Activated CD4-positive, alpha-beta T cell treated with anti-CD3 and anti-CD28 coated beads for 1 hour (primary cell): Measurements from ENCODE around the gene ATPAF1.
"Not testable (repeated sequence)": the region's sequence is repeated elsewhere in the genome, so short reads cannot be mapped to it uniquely, and the experiment has no call there.

Source experiments
- DNase-seq: peaks from one replicate; pipeline ENCODE4 v3.0.0-alpha.2; 2020

ATPAF1 gene, protein sequence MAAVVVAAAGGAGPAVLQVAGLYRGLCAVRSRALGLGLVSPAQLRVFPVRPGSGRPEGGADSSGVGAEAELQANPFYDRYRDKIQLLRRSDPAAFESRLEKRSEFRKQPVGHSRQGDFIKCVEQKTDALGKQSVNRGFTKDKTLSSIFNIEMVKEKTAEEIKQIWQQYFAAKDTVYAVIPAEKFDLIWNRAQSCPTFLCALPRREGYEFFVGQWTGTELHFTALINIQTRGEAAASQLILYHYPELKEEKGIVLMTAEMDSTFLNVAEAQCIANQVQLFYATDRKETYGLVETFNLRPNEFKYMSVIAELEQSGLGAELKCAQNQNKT

DNA sequence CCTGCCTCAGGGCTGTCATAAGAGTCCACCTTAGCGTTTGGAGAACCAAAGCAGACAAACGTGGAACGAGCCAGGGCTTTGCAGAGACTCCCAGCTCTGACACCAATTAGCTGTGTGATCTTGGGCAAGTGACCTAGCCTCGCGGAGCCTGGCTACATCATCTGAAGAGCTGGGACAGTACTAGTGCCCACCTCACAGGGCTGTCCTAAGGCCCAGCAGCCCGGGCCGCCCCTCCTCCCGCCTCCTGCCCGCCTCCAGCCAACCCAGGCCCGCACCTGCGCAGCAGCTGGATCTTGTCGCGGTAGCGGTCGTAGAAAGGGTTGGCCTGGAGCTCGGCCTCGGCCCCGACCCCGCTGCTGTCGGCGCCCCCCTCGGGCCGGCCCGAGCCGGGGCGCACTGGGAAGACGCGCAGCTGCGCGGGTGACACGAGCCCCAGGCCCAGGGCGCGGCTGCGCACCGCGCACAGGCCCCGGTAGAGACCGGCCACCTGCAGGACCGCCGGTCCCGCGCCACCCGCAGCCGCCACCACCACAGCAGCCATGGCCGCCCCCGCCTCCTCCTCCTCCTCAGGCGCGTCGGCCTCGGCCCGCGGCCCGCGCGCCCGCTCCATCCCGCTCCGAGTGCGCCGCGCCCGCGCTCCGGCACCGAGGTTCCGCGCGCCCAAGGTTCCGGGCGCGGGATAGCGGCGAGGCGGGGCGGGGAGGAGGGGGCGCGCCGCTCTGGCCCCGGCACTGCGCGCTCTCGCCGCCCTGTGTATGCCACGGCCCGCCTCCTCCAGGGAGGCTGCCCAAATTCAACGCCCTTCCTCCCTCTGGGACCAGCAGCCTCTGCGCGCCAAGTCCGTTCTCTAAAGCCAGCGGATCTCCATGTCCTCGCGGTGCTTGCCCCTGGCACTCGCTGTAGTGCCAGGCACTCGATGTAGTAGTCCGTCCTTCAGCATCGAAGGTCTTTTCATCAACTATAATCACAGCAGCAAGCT is at the start of gene ATPAF1:
Gene ATPAF1 (minus strand): TSS at position 583 of the 979 bp plus-strand sequence. CDS start 42 bp downstream, at position 541.
- DNase-seq: peak; percentile 32

DNA sequence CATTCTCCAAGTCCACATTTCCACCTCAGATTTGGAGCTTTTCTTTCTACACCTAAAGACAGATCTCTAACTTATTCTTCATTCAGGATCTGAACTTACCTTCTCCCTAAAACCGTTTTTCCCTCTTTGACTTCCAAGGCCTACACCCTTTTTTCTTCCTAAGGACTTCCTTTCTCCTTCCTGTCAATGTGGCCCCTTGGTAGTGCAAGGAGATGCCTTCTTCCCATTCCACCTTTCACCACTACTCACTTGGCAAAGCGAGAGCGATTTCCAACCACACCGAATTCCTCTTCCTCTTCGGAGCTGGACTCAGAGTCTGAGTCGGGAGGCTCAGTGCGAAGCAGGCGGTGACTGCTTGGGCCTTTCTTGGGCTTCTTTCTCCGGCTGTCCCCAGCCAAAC is 49.5 kb upstream of the ATPAF1 start:
- DNase-seq: no peak

DNA sequence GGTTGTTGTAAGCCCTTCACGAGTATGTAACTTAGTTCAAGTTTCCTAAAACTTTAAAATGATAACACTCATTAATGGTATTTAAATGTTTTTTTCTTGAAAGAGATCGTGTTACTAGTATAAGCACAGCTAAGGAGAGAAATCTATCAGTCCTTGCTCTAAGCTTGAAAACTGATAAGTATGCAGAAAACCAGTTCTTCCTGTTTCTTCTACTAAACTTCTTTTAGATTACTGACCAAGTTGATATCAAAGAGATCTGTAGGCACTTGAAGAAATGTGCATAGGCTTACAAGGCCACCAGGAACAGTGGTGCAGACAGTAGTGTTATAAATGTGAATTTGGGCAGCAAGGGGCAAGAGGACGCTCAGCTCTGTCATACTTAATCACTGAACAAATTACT is 46.8 kb upstream of the ATPAF1 start:
- no peak for DNase-seq

DNA sequence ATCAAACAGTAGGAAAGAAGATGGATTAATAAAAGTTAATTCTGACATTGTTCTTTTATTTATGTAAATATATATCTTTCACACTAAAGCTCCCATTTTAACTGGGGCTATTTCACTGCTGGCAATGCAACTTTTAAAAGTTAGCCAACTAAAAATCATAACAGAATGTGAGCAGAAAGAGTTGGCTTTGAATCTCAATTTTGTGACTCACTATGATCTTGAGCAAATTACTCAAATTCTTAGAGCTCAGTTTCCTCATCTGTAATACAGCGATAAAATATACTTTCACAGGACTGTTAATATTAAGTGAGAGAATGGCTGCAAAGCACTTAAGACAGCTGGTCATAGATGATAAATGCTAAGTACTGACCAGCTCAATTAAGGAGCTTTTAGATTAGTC is 40.0 kb upstream of the ATPAF1 start:
- no peak for DNase-seq

DNA sequence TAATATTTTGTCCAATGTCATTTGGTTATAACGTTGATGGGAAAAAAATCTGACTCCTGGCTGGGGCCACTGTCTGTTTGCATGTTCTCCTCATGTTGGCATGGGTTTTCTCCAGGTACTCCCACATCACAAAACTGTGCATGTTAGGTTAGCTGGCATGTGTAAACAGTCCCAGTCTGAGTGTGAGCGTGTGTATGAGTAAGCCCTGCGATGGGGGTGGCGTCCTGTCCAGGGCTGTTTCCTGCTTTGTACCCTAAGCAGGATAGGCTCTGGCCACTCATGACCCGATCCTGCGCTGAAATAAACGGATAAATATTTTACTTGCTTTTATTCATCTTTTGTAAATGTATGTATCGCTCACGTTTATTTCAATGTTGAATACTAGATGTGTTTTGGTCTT is 37.2 kb upstream of the ATPAF1 start:
- DNase-seq: no peak

DNA sequence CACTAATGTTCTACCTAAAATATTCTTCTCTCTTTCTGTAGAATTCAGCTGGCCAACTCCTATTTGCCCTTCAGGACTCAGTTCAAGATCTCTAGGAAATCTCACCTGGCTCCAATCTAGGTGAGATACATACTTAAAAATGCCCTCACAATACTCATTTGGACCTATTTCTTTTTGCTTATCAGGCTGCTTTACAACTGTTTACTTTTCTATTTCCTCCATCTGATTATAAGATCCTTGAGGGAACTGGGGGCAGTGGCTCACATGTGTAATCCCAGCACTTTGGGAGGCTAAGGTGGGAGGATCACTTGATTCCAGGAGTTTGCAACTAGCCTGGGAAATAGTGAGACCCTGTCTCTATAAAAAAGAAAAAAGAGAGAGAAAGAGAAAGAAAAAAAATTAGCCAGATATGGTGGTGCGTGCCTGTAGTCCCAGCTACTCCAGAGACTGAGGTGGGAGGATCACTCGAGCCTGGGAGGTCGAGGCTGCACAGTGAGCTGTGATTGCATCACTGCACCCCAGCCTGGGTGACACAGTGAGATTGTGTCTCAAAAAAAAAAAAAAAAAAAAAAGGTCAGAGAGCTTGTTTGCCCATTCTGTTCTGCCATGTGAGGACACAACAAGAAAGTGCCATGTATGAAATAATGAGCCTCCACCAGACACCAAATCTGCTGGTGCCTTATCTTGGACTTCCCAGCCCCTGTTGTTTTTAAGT is 35.9 kb upstream of the ATPAF1 start:
- DNase-seq: no peak

DNA sequence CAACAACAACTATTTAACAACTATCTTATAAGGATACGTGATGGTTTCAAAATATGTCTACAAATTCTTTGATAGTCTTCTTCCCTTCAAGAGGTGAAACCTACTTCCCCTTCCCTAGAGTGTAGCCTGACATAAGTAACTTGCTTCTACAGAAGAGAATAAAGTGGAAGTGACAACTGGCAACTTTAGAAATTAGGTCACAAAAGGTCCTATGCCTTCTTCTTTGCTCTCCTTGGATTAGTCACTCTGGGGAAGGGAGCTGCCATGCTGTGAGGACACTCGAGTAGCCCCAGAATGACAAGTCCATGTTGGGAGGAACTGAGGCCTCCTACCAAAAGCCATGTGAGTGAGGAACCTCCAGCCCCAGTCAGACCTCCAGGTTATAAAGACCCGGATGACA is 31.5 kb upstream of the ATPAF1 start:
- no peak for DNase-seq

DNA sequence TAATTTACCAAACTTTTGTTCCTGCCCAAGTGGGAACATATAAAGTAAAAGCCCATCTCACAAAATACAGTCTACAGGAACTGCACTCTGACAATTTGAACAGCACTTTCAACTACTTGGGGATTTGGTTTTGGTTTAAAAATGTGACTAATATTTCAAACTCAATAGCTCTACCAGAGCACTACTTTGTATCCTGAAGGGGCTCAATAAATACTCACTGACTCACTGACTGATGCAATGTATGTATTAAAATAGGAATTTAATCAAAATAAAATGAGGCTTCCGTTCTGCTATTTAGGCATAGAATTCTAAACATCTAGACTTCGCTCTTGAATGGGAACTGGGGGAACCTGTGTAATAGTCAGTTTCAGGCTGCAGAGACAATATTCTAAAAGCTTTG is 28.9 kb upstream of the ATPAF1 start:
- DNase-seq: no peak

DNA sequence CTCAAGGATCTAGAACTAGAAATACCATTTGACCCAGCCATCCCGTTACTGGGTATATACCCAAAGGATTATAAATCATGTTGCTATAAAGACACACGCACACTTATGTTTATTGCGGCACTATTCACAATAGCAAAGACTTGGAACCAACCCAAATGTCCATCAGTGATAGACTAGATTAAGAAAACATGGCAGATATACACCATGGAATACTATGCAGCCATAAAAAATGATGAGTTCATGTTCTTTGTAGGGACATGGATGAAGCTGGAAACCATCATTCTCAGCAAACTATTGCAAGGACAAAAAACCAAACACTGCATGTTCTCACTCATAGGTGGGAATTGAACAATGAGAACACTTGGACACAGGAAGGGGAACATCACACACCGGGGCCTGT is 26.5 kb upstream of the ATPAF1 start:
- DNase-seq: not testable (repeated sequence)

DNA sequence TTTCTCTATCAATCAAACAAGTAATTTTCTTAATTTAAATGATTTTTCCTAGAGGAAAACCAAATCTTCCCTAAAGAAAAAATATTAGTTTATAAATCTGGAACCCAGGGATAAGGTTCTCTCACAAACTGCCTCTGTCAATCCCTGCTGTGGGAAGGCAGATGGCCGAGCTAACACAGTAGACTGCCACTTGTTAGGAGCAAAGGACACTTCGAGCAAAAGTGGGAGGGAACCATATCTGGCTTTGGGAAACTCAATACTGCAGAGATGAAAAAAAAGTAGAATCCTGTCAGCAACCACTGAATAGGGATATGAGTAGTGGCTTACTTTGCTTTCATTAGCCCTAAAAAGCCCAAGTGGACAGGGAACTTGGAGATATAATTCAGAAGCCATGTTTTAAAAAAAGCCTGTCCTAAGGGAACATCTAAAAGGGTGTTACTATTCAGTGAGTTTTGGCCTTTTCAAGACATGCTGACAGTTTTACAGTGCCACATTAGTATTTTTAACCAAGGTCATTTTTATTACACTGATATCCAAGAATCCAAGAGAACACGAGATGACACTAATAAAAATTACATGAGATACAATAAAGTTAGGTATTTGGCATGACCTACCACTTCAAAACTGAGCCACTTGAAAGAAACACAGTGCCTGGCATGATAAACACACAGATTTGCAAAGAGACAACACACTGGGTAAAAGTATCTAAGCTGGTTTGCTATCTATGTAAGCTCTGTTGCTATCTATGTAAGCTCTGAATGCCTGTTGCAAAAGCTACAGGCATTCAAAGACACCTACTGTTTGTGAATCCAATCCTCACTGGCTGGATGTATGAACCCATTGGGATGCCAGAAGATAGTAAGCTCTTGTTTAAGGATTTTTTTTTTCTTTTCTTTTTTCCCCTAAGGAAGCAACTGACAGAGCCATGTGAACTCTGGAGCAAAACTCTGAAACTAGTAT is 24.9 kb upstream of the ATPAF1 start:
- DNase-seq: no peak

DNA sequence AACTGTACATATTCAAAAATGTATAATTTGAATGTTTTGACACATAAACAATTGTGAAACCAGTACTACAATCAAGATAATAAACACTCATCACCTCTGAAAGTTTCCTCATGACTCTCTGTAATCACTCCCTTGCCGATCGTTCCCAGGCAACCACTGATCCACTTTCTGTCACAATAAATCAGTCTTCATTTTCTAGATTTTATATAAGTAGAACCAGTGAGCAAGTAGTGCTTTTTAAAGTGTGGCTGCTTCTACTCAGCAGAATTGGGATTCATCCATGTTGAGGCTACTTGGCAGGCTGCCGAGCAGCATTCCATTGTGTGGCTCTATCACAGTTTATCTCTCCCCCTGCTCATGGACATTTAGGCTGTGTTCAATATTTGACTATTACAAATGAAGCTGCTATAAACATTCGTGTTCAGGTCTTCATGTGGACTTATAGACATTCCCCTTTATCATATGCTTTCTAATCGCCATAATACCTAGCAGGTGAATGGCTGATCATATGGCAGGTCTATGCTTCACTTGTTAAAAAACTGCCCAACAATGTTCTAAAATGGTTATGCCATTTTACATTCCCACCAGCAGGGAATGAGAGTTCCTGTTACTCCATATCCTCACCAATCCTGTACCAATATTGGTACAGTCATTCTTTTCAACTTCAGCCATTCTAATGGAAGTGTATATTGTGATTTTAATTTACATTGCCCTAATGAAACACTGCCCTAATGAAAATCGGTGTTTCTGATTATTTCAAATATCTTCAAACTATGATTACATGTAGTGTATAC is 24.0 kb upstream of the ATPAF1 start:
- DNase-seq: no peak

DNA sequence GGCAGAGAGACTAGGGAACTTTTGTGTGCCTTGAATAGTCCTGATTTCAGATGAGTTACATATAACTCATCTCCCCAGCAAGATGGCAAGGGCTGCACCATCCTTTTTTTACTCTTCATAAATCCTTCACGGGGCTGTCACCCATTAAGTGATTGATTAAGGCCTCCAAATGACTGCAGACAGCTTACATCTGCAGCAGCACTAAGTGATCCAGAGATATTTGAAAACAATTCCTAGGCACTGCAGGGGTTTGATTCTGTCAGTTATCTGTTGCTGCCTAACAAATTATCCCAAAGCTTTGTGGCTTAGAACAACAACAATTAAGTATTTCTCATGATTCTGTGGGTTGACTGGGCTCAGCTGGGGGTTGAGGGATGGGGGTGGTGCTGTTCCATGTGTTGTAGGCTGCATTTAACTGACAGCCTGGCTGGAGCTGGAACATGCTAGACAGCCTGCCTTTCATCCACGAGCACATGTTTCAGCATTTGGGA is 22.8 kb upstream of the ATPAF1 start:
- no peak for DNase-seq

DNA sequence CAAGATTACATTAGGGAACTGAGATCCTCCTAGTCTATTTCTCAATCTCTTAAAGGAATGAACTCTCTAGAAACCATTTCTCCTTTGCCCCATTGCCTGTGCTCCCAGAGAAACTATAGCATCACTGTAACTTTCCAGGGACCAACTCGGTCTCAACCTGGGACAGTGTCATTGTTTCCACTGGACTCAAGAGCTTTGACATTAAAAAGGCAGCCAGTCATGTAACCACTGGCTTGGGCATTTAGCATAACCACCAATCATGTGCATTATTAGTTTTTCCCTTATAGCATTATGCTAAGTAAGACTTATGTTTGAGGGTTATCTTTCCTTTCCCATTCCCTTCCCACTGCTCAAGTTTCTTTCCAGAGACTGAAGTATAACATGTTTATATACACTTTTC is 21.7 kb upstream of the ATPAF1 start:
- no peak for DNase-seq

DNA sequence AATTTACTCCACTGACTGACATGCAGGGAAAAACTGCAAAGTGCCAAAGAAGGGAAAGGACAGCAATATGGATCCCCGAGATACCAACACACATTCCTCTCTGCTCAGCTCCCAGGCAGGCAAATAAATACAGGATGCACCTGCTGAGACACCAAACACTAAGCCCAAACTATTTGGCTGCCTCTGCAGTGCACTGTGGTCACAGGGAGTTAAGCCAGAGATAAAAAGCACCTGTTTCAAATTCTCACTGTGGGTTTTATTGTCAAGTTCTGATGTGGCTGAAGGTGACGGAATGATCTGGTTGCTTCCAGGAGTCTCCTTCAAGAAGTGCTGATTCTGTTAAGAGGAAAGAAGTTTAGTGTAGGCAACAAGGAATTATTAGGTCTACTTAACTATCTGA is 21.2 kb upstream of the ATPAF1 start:
- no peak for DNase-seq

DNA sequence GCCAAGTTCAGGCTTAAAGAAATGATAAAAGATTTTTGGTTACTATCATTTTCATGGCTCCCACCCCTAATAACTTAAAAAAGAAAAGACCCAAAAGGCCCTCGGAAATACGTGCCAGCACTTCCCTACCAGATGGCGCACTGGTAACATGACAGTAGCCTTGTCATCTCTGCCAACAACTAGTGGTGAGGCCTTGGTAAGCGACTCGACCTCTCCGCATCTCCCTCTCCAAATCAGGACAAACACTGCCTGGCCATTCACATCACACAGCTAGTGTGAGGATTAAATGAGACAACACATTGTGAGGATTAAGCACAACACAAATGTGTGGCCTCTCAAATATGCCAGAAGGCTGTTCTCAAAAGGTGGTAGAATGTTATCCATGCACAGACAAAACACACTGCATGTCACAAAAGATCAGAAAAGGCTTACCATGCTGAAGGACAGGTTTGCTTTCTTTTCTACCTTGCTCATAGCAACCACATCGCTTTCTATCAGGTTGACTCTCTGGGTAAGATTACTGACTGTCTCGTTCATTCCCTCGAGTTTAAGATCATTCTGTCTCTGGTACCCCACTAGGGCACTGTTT is 19.9 kb upstream of the ATPAF1 start:
- no peak for DNase-seq

DNA sequence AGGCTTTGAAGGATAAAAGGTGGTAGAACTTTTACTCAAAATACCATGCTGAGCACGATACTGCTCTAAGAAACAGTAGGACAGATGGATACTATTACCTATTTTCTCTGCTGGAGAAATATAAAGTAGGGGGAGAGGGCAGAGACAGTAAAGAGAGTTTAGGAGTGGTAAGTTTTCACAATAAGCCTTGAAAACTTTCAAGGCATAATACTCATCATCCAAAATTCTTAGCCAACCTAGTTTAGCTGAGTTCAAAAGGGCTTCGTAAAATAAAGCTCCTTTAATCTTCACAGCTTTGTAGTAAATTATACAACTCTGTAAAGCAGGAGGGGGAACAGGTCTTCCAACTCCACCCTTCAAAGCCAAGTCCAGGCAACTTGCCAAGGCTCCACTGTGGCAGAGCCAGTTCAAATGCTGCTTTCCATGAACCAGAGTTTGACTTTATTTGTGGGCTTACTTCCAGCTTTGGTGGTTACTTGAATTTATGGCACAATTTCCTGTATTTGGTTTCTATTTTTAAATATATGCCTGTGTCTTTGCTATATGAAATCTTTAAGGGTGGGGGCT is 19.0 kb upstream of the ATPAF1 start:
- no peak for DNase-seq

DNA sequence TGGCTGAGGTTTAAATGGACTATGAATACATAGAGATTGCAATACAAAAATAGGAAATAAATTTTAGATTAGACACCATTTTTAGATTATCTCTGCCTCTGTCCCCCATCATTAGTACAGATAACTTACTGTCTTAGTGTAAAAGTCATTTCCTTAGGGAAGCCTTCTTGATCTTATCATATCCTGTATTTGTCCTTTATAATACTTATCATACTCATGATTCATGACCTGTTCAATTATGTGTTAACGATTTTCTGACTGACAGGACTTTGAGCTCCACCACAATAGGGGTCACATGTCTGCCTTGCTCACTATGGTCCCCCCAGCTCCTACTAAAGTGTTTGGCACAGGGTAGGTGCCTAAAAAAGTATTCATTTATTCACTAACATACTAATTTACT is 18.1 kb upstream of the ATPAF1 start:
- no peak for DNase-seq

DNA sequence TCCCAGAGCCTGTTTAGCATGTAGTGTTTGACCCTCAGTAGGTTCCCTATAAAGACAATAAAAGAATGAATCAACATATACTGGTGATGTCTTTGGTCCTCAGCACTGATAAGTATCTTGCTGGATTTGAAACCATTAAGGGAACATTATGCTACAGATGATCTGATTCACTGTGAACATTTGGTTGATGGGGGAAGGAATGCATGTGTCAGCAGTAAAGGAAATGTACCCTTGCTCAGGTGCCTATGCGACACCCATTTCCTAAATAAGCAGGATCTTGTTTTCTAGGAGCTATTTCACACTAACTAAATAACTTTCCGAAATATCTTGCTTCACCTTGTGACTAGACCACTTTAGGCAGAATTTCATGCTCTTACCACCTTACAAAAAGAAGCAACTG is 16.5 kb upstream of the ATPAF1 start:
- DNase-seq: no peak

DNA sequence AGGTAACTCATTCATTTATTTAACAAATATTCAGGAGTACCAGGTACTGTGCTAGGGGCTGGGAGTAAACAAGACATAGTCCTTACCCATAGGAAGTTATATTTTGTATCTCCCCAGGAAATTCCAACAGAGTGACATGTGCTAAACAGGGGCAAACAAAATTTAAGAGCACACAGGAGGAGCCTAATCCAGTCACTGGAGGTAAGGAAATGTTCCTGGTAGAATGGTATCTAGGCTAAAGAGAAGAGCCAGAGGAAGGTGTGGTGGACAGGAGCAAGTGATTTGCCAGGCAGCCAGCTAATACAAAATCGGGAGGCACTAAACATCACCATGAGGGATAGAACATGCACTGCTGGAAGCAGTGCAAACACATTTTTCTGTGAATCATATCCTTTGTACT is 13.9 kb upstream of the ATPAF1 start:
- DNase-seq: no peak

DNA sequence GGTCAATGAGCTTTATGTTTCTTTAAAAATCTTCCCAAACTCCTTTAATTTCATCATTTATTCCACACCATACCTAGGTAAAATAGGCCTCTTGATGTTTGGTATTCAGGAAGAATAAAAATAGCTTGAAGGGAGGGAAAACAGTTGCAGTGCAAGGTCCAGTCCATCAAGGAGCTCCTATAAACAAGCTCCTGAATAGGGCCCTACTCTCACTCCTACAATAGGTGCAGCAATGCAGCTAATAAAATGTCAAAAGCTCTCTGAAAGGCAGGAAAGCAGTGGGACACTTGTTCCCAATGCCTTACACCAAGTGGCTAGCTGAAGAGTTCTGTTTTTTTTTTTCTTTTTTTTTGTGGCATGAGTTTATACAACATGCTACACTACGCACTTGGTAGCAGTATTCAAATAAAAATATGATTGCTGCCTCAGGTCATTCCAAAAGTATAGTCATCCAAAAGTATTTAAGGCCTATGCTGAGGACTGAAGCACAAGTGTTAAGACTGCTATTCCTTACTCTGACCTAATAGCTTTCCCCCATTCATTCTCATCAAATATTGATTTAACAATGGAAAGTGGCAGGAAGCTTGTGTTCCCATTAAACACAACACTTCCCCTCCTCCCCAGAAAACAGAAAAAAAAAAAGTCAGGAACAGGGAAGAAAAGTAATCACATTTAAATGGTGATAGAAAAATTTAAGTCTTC is 13.3 kb upstream of the ATPAF1 start:
- DNase-seq: no peak
